Kidney (tissue), 14 donors: Measurements from ENCODE around the gene ADGRA1. TPM values are rescaled to one million over a fixed set of nuclear protein-coding genes. Genes with fewer than 3 reads are reported as not detected.

Source experiments
- DNase-seq, 5 donors: peaks; one replicate each; pipeline ENCODE4 v3.0.0-alpha.2; 2013 to 2020
- FAIRE-seq: peaks from 2 replicates; lab custom pipeline; 2012; peaks lifted over from hg19 to GRCh38; lab: Jason Lieb, UNC
- H3K27ac ChIP-seq, 2 donors: one replicate each; pipeline ENCODE4 v1.7.0; 2013; ENCODE audit warnings: low read depth in 2 of 2, low read length in 2 of 2, inconsistent platforms in 1 of 2
- H3K27me3 ChIP-seq: one replicate; pipeline ENCODE4 v1.7.1; 2013; ENCODE audit warnings: low read length, inconsistent platforms; ENCODE audit not compliant: control insufficient read depth, insufficient read depth
- H3K36me3 ChIP-seq, 3 donors: one replicate each; pipeline versions ENCODE4 v1.7.0 to v1.7.1; 2013; ENCODE audit warnings: low read length in 3 of 3, control low read depth in 1 of 3, inconsistent platforms in 1 of 3; ENCODE audit not compliant: insufficient read depth in 3 of 3, control insufficient read depth in 2 of 3
- H3K4me1 ChIP-seq, 3 donors: one replicate each; pipeline versions ENCODE4 v1.7.0 to v1.7.1; 2013; ENCODE audit warnings: low read length in 3 of 3, inconsistent platforms in 1 of 3, low read depth in 1 of 3; ENCODE audit not compliant: control insufficient read depth in 2 of 3, insufficient read depth in 2 of 3
- H3K4me3 ChIP-seq, 3 donors: one replicate each; pipeline versions ENCODE4 v1.7.0 to v1.8.1; 2013; ENCODE audit warnings: low read length in 3 of 3, control low read depth in 1 of 3, inconsistent platforms in 1 of 3
- H3K9ac ChIP-seq, 3 donors: one replicate each; pipeline versions ENCODE4 v1.7.0 to v1.7.1; 2013; ENCODE audit warnings: low read length in 3 of 3, control low read depth in 1 of 3, inconsistent platforms in 1 of 3
- H3K9me3 ChIP-seq, 3 donors: one replicate each; pipeline versions ENCODE4 v1.7.0 to v1.7.1; 2013; ENCODE audit warnings: low read length in 3 of 3, control low read depth in 1 of 3, inconsistent platforms in 1 of 3; ENCODE audit not compliant: control insufficient read depth in 2 of 3, insufficient read depth in 1 of 3
- intact Hi-C: fragments of 100-400 bp; cut with DNase I; formaldehyde crosslinking; loops from one replicate; pipeline ENCODE4 v1.11.1; 2022
- polyA plus RNA-seq: library from polyadenylated mRNA; stranded (reverse); fragments of 350-450 nt; fragmentation: Illumina TruSeq; extraction: RNeasy Lipid Tissue Mini Kit (QIAGEN cat#74804); gene quantifications from one replicate; pipeline ENCODE4 v1.2.3, GENCODE V29; 2014; ENCODE audit warnings: low read depth, low replicate concordance; ENCODE audit not compliant: insufficient read depth
- total RNA-seq: library from RNA; stranded (reverse); fragmentation: NEBNext Ultra II Directional; extraction: Animal tissue kit (Norgen Biotek cat#: 25700); gene quantifications from one replicate; pipeline ENCODE4 v1.2.1, GENCODE V29; 2021
- TF ChIP-seq, protein P1 (sequence below): IDR thresholded peaks from 3 replicates; pipeline ENCODE4 v1.5.1; 2012; ENCODE audit warnings: mild to moderate bottlenecking, moderate library complexity, borderline replicate concordance; ENCODE audit not compliant: insufficient read depth; ENCODE audit errors: extremely low read depth
- donor health status: control.
- donor health status: control.
- donor health status: control.
- donor health status: control.
- donor health status: control.
- donor health status: DM: yes; HTN: yes; CAD: no.
- donor health status: Normal renal cell carcinoma (clear cell type).

ADGRA1 gene
- total and polyA plus RNA-seq, 2 donors from 2014 or later: 0.91 to 1.1 TPM

DNA sequence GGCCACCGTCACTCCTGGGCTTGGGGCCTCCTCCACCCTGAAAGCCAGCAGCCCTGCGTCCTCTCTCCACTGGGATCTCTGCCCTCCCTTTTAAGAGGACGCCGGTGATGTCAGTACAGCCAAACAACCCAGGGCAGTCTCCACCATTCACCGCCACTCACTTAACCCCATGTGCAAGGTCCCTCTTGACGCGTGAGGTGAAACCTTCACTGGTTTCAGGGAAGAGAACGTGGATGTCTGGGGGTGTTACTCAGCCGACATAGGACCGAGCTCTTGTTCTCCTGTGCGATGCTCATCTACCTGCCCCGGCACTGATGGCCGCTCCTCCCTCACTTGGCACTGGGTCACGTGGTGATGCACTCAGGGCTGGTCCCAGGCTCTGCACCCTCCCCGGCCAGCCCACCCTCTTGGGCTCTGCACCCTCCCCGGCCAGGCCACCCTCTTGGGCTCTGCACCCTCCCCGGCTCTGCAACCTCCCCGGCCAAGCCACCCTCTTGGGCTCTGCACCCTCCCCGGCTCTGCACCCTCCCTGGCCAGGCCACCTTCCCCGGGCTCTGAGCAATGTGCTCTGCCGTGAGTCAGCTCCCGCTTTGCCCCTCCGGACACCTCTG lies 36.1 kb downstream of the ADGRA1 start:
- no peak overlapping the region for H3K9ac ChIP-seq
- peak in 2 of 5 donors; percentile 32 to 59 for DNase-seq
- TF ChIP-seq, protein P1, sequence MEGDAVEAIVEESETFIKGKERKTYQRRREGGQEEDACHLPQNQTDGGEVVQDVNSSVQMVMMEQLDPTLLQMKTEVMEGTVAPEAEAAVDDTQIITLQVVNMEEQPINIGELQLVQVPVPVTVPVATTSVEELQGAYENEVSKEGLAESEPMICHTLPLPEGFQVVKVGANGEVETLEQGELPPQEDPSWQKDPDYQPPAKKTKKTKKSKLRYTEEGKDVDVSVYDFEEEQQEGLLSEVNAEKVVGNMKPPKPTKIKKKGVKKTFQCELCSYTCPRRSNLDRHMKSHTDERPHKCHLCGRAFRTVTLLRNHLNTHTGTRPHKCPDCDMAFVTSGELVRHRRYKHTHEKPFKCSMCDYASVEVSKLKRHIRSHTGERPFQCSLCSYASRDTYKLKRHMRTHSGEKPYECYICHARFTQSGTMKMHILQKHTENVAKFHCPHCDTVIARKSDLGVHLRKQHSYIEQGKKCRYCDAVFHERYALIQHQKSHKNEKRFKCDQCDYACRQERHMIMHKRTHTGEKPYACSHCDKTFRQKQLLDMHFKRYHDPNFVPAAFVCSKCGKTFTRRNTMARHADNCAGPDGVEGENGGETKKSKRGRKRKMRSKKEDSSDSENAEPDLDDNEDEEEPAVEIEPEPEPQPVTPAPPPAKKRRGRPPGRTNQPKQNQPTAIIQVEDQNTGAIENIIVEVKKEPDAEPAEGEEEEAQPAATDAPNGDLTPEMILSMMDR: no peak
- no peaks in the 10 kb centered on the region for H3K4me1 ChIP-seq
- no peaks in the 10 kb centered on the region for H3K36me3 ChIP-seq
- intact Hi-C loops: no loop called here
- FAIRE-seq: no peak
- no peak overlapping the region for H3K27ac ChIP-seq
- peaks cover 0 to 4% (median under 1%) of the 10 kb centered on the region in 3 donors for H3K9me3 ChIP-seq
- no peak overlapping the region for H3K4me3 ChIP-seq
- H3K27me3 ChIP-seq: no peaks in the 10 kb centered on the region

GRCh38 chr10:133124357-133125211 lies 36.9 kb downstream of the ADGRA1 start:
- Histone ChIP-seq H3K9me3 (peaks cover 0 to 3% (median 0%) of the 10 kb centered on the region in 3 donors), H3K9ac (no peak overlapping the region), H3K27me3 (no peaks in the 10 kb centered on the region), H3K36me3 (no peaks in the 10 kb centered on the region), H3K4me3 (no peak overlapping the region), H3K4me1 (no peaks in the 10 kb centered on the region), H3K27ac (no peak overlapping the region)
- FAIRE-seq (no peak), DNase-seq (peak in 3 of 5 donors; percentile 45 to 75 (median 58))
- intact Hi-C loops: no loop called here
- TF ChIP-seq, protein P1: peak; percentile 64

- no peak overlapping the region for H3K4me3 ChIP-seq
- no peaks in the 10 kb centered on the region for H3K4me1 ChIP-seq
- intact Hi-C loops: no loop called here
- H3K9ac ChIP-seq: no peak overlapping the region
- no peaks in the 10 kb centered on the region for H3K27me3 ChIP-seq
- H3K27ac ChIP-seq: no peak overlapping the region
- TF ChIP-seq, protein P1: no peak
- FAIRE-seq (no peak), DNase-seq (peak in 1 of 5 donors; percentile 22)
- H3K36me3 ChIP-seq: no peaks in the 10 kb centered on the region
- no peaks in the 10 kb centered on the region for H3K9me3 ChIP-seq
These were observed 38.2 kb downstream of the ADGRA1 start for GRCh38 chr10:133125901-133126300.
